ENCODE measurements around the gene CPD.

The CPD gene

DNA sequence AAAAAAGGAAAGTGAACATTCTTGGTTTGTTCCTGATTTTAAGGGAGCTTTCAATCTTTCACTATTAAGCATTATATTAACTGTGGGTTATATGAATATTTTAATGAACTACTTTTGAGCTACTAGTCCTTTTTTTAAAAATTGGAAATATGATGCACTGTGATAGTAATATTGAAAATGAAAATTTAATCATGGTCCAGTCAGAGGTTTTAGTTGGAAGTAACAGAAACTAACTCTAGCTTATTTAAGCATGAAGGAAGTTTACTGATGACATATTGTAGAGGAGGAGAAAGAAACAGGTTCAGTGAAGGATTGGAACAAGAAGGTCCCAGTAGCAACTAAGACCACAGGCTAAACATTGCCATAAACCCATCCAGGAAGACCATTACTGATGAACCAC, 24.0 kb upstream of the CPD start:
- no peak for DNase-seq

DNA sequence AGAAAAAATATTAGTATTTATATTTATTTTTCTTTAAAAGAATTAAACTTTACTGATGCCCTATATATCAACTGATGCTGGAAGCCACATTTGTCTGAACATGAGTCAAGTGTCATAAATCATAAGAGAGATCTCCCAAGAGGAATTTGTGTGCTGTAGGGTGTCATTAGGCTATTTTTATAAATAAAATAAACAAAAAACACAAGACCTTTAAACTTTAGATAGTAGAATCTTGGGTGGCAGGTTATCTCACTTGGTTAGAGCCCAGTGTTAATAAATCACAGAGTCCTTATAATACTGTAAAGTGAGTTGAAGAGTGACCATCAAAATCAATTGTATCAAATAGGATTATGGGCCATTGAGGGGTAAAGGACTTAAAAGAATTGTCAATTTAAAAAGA, 21.3 kb upstream of the CPD start:
- DNase-seq: no peak

DNA sequence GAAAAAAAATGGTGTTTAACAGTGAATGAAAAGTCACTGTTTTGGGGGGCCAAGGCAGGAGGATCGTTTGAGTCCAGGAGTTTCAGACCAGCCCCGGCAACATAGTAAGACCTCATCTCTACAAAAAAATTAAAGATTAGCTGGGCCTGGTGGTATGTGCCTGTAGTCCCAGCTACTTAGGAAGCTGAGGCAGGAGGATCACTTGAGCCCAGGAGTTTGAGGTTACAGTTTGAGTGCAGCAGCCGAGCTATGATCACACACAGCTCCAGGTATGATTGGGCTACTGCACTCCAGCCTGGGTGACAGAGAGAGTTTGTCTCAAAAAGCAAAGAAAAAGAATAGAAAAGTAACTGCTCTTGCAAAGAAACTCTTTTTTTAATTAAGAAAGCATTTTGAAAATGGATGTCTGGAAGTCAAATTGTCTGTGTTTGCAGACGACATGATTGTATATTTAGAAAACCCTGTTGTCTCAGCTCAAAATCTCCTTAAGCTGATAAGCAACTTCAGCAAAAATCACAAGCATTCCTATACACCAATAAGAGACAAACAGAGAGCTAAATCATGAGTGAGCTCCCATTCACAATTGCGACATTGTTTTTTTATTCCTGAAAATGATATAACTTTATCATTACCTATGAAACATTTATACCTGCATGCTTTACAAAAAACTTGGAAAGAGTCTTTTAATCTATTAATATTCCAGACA, 20.5 kb upstream of the CPD start:
- no peak for DNase-seq

DNA sequence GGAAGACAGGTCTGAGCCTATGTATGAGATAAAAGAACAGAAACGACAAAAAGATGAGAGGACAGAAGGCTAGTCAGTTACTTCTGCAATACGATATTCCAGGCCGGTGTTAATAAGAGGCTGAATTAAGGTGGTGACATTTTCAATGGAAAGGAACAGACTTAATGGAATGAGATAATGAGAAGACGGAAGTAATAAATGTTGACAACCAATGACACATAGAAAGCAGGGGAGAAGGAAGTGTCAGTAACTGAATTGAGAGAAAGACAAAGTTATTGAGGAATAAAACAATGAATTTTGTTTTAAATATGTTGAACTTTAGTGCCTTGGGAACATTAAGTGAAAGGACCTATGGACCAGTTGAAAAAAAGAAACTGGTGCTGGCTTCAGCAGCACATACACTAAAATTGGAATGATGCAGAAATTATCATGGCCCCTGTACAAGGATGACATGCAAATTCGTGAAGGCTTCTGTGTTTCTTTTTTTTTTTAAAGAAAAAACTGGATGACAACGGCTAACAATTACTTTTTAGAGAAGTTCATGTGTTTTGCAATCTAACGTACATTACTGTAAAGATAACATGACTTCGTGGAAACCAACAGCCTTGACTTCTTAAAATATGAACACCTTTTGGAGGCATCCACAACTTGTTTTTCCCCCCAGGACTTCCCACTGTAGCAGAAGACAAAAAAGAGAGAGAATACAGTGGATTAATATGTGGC, 18.5 kb upstream of the CPD start:
- no peak for DNase-seq

DNA sequence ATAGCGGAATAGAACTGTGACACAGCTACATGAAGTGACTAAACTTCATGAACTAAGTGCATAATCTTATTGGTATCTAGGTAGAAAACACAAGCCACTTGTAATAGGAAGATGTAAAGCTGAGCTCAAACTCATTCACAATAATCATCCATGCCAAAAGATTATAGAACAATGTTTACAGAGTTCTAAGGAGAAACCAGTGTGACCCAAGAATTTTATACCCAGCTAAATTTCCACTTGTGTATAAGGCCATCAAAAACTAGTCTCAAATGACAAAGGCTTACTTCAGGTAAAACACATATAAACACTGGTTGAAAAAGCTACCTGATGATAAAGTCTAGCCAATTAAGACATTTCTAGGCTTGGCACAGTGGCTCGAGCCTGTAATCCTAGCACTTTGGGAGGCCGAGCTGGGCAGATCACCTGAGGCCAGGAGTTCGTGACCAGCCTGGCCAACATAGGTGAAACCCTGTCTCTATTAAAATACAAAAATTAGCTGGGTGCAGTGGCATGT, 16.9 kb upstream of the CPD start:
- DNase-seq: no peak

DNA sequence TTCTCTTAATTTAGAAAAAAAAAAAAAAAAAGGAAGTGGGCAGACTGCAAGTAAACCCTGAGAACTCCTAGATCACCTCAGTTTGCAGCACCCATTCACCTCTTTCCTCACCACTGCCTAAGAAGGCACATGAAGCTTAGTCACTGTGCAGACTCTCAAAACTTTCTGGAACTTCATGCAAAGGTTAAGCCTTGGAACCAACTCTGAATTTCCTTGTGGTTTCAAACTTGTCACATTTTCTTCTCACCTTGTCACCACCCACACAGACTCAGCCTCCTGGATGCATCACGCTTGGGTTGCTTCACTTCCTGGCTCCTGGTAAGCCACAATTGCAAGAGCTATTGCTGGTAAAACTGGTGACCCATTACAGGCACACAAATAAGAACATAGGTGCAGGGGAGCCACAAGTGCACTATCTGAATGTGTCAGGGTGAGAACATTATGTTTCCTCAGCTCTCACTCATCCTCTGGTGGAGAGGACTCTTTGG, 15.0 kb upstream of the CPD start:
- DNase-seq: peak in 3 of 4 experiments; percentile 21 to 48 (median 24)

DNA sequence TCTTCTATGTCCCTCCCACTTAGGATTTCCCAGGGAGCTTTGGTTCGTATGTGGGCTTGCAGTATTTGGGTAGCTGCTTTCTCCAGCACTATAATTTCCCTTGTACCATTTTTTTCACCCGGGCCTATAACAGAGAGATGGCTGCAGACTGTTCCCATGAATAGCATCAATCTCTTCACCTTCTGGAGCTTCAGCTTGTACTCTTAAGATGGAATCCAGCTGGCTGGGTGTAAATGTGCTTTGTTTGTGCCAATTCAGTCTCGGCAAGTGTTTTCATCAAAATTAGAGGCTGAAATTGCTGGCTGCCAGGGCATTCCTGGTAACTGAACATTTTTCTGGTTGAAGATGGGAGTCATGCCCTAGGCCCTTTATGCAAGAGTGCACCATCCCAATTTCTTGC, 12.2 kb upstream of the CPD start:
- DNase-seq: no peak

DNA sequence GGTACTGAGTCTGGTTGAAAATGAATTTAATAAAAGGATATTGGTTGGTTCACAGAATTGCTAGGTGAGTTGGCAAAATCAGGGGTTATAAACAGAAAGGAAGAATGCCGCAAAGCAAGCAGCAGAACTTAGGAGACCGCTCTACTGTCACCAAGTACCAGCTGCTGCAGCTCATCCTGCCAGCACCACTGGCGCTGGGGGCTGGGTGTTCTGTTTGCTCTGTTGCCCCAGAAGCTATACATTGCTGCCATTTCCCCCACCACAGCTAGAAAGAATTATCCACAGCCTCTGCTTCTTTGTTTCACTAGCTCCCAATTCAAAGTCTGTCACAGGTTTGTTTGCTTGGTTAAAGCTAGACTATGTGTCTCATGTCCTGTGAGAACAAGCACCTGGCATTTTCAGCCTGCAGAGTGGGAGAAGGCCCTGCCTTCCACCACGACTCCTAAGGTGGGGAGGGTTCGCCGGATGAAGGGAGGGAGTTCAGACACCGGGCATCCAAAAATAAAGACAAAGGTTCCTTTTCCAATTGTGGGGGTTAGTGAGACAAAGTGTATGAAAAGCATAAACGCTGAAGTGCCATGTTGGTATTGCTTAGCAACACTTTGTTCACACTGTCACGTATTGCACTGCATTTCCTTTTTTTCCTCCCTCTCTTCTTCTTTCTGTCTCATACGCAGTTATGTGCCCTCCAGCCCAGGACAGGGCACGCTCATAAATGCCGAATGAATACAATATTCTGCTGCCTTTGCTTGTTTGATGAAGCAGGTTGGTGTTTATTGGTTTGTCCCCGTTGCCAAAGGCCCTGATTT, 9.6 kb upstream of the CPD start:
- DNase-seq: no peak

DNA sequence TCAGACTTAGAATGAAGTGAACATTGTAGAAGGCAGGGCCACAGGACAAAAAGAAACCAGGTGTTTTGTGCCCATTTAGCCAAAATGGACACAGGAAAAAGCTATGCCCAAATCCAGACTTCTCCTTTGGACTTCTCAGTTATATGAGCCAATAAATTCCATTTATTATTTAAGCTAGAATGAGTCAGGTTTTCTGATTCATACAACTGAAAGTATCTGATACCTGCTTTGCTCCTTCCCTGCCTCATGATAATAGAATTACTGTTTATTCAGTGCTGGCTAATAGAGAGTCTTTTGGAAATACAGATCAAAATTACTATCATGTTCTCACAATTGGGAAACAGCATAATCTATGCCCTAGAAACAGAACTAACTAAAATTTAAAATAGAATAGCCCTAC, 8.7 kb upstream of the CPD start:
- no peak for DNase-seq

DNA sequence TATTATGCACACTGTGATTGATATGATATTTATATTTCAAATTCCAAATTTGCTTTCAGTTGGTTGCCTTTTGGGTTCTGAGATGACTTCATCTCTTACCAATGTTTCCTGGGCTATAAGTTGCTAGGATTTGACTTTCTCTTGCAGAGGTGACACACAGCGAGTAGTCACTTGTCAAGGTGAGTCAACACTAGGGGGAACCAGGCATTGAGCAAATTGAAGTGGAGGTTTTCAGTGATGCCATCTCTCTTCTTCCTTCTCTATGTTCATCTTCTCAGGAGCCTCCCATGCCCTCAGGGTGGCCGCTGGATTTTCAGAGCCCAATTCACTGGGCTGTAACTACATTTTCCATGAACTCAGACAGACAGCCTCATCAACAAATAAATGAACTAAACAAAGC, 6.0 kb upstream of the CPD start:
- DNase-seq: no peak

DNA sequence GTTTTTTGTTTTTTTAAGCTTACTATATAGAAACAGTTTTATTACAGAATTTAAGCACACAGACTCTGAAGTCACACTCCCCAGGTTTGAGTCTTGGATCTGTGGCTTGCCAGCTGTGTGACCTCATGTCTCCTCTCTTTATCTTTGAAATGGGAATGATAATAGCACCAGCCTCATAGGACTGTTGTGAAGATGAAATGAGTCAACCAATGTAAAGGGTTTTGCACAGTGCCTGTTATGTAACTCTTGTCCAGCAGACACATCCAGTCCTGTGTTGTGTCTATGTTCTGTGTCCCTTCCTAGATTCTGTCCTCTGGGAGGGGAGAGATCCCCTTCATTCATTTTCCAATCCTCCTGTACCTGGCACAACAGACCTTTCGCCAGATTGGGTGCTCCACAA, 3.1 kb upstream of the CPD start:
- DNase-seq: no peak

DNA sequence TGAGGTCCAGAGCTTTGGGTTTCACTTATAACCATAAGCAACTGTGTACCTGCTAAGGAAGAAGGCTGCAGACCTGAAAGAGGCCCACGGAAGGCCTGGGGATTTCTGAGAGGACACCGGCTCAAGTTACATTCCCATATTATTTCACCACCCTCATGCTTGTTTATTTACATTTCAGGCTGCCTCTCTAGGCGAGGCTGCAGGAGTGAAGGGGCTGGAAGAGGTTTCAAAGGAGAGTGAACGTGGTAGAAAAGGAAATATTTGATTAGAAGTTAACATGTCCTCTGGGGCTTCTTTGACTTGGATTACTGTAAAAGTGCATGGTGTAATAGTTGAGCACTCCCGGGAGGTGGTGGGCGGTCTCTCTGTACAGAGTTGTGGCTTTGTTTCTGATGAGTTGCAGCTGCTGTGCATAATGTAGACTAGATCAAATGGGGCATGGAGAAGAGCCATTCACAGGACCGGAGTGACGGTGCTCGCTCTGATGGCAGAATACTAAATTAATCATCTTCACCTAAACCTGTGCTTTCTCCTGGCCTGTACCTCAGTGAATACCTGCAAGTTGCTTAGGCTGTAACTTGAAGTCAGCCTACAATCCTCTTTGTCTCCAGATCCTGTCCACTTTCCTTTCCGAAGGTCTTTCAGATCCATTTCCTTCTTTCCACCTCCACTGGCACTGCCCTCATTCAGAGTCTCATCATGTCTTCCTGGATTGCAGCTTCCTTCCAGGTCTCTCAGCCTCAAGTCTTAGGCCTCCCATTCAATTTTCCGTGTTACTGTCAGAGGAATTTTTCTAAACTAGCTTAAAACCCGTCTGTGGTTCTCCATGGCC, 1.9 kb upstream of the CPD start:
- no peak for DNase-seq

DNA sequence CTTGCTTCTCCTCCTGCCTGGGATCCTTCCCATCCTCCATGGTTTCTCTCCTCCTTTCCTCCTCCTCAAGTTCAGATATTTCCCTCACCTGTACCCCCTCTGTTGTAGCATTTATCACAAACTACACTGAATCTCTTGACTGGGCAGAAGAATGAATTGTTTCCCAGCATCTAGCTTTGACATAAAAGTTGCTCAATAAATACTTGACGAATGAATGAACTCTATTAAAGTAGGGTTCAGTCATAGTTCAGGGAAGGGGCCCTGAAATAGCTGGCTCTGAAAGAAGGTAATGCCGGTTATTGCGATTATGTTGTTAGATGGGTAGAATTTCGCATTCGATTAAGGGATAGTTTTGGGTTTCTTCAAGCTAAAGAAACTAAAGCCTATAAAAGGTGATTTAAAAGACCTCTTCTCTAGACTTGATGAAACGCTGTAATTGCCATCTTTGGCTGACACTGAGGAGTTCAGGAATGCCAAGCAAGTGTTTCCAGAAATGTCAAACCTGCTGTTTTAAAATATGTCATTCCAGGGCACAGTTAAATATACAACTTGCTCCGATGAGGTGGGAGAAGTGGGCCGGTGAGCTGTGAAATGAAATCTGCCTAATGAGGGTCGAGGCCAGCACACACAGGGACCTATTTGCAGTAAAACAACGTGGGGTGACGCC, 1.0 kb upstream of the CPD start:
- no peak for DNase-seq

DNA sequence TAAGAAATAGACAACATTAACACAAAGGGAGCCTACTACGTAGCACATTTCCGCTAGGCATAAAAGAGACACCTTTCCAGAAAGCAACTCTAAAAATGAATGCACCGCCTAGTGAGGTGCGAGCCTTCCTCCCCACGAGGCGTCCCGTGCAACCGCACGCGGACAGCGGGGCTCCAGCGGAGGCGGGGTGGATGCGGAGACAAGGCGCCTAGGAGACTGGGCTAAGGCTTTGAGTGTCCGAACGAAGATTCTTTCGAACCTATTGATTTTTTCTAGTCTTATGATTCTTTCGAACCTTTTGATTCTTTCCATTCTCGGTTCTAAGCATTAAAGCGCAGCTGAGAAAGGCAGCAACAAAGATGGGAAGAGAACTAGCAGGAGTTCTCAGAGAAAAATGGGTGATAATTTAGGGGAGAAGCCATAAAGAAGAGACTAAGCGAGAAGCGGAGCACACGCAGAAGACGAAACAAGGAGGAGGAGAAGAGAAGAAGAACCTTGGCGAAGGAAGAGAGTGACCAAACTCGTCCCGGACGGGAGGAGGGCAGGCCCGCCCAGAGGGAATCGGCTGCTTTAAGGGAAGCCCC, 394 bp upstream of the CPD start:
- peak in 2 of 4 experiments; percentile 16 for DNase-seq

DNA sequence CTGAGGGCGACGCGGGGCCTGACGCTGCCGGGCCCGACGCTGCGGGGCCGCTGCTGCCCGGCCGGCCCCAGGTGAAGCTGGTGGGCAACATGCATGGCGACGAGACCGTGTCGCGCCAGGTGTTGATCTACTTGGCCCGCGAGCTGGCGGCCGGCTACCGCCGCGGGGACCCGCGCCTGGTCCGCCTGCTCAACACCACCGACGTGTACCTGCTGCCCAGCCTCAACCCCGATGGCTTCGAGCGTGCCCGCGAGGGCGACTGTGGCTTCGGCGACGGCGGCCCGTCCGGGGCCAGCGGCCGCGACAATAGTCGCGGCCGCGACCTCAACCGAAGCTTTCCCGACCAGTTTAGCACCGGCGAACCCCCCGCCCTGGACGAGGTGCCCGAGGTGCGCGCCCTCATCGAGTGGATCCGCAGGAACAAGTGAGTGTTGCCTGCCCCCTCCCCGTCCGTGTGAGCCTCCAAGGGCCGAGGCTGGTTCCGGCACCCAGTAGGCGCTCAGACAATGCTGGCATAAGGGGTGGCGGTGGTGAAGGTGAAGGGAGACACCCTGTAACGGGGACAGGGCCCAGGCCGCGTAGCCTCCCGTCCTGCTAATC, 676 bp downstream of the CPD start:
- peak in 1 of 4 experiments; percentile 7 for DNase-seq

DNA sequence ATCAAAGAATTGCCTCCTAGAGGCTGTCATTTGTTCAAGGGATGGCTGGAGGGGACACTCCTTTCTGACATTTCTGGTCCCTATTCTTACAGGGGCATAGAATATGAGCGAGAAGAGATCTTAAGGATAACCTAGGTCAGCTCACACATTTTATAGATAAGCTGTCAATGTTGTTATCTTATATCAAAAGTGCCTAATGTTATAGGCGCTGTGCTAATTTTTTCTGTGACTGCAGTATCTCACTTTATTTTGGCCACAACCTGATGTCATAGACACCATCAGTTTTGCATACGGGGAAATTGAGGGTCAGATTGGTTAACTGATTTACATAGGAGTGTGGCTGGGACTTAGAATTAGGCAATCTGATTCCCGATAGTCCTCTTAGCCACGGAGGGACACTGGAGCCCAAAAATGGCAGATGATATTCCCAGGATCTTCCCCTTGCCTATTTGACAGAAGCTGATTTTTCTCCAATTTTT, 1.2 kb downstream of the CPD start:
- no peak for DNase-seq

DNA sequence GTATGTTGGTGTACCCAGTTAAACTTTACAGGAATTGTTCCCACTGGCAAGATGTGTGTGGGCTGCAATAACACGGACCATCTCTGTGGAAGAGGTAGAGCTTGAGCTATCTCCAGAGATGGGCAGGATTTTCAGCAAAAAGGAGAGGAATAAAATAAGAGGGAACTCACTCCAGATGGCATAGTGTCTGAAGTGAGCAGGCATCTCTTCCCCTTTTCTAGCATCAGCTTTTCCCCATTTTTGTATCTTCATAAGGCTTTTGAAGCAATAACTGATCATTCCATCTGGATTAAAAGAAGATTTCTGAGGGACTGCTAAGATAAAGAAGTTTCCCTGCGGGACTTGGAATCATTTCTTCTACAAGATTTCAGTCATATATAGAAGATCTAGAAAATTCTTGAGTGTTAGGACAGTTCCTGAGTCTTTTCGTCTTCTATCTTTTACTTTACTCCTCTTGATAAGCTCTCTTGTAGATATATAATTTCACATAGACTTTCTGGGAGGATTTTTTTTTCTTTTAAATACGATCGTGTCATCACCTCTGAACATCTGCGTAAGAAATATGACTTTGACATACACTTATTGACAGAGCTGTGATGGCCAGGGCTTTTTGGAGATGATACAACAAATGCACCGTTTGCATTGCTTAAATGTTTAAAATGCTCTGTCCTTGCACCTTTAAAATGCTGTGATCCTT, 2.1 kb downstream of the CPD start:
- DNase-seq: no peak

DNA sequence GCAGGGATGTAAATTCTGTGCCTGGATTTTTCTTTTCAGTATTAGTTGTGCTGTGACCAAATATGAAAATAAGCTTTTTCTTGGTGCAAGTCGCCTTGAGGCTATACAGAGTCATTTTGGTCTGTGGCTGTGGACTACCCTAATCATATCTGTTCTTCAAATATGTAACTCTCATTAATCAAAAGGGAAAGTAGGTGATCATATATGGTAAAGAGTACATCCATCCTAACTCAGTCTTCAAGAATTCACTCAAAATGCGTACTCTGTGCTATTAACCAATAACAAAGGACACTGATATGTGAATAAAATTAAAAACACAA, 2.6 kb downstream of the CPD start:
- DNase-seq: no peak

DNA sequence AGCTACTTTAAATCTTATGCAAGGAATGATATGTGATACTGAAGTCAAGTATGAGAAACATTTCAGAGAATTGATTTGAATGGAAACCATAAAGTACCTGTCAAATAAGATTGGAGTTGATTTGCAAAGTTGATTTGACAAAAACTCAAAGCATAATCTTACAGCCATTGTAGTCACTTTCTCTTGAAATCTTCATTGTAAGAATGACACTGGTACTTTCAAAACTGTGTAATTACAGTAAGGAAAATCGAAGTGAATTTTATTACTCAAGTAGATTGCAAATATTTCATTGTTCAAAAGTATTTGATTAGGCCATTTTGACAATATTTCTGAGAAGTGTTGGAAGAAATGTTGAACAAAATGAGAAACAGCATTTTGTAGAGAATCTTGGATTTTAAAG, 3.6 kb downstream of the CPD start:
- DNase-seq: no peak

DNA sequence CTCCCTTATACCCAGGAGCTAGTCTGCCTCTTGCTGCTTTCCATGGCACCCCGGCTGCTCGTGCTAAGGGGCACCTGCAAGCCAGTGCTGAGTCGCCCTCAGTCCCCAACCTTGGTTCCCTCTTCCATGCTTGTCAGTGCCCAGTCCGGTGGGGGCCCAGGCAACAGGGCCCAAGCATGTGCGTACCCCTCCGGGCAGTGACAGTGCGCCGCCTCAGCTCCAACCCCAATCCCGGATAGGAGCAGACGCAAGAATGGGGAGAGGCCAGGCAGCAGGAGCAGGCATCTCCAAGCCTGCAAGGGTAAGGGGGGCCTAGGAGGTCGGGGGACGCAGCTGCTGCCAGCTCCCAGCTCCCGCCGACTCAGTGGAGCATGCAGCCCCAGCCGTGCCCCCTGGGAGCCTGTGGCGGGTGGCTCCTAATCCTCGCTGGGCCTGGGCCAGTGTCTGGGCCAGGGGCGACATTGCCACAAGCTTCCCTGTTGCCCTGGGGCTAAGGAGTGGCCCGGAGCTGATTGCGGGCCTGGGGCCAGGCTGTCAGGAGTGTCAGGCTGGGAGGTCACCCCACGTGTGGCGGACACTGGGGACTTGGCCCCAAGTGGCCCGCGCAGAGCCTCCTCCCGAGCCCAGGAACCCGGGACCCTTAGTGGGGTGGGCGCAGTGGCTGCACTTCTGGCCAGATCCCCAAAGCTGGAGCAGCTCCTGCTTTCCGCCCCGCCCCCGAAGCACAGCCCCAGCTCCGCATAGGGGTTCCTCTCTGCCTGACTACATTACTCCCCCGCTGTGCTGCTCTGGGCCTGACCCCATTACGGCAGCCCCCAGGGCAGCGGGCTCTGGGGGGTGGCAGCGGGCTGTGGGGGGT, 9.8 kb downstream of the CPD start:
- no peak for DNase-seq

Data from activated CD4-positive, CD25-positive, alpha-beta regulatory T cell (primary cell).